AML-193 (cell line): ENCODE data around the gene TRAPPC5.

Experiments used
- DNase-seq, 2 experiments: peaks; one replicate each; lab custom pipeline; 2025; lab: John Stamatoyannopoulos, UW

The TRAPPC5 gene

DNA sequence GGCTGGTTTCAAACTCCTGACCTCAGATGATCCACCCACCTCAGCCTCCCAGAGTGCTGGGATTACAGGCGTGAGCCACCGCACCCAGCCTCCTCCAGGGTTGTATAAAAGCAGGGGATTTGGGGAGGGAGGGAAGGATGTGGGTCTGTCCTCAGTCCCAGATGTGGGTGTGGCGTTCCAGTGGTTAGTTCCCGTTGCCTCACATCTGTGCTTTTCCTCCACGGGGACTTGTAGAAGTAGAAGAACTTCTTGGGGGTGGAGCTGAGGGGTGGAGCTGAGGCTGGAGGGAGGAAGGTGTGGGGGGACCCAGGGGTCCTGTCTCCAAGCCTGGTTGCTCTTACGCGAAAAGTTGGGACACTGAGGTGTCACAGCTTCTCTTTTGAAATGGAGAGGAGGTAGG is 4.3 kb upstream of the TRAPPC5 start:
- peak; percentile 42 to 66 for DNase-seq

GRCh38 chr19:7676854-7677253 is 3.8 kb upstream of the TRAPPC5 start, which contains the start of gene MCEMP1:
TSS of gene MCEMP1 (plus strand) at chr19:7677090. CDS start at chr19:7677121, 31 bp downstream.
- DNase-seq, result peak; percentile 67 to 68

DNA sequence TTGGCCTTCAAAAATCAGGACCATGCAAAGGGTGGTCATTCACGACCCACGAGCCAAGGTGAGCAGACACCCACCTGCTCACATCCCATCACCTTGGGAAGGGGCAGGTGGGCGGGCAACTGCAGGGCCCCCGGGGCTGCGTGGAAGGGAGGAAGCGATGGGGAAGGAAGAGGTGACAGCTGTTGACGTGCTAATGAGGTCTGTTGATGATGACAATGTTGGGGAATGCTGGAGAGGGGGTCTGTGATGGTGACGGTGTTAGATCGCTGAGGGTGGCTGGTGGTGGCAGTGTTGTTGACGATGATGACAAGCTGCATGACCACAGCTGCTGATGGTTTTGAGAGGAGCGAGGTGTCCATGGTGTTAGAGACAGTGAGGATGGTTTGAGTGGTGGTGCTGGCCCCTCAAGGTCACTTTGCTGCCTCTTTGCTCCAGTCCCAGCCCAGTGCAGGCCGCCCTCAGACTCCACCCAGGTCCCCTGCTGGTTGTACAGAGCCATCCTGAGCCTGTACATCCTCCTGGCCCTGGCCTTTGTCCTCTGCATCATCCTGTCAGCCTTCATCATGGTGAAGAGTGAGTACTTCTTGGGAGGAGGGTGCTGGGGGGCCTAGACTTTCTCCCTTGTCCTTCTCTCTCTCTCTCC is 2.8 kb upstream of the TRAPPC5 start:
- no peak for DNase-seq

DNA sequence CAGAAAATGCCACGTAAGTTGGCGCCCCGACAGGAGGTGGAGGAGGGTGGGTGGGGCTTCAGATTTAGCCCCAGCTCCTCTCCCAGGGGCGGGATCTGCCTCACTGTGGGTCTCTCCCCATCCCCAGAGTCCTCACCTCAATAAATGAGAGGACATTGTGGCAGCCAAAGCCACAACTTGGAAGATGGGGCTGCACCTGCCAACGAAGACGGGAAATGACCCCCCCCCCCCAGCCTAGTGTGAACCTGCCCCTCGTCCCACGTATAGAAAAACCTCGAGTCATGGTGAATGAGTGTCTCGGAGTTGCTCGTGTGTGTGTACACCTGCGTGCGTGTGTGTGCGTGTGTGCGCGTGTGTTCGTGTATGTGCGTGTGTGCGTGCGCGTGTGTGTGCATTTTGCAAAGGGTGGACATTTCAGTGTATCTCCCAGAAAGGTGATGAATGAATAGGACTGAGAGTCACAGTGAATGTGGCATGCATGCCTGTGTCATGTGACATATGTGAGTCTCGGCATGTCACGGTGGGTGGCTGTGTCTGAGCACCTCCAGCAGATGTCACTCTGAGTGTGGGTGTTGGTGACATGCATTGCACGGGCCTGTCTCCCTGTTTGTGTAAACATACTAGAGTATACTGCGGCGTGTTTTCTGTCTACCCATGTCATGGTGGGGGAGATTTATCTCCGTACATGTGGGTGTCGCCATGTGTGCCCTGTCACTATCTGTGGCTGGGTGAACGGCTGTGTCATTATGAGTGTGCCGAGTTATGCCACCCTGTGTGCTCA is 1.5 kb upstream of the TRAPPC5 start:
- peak in 1 of 2 experiments; percentile 9 for DNase-seq

DNA sequence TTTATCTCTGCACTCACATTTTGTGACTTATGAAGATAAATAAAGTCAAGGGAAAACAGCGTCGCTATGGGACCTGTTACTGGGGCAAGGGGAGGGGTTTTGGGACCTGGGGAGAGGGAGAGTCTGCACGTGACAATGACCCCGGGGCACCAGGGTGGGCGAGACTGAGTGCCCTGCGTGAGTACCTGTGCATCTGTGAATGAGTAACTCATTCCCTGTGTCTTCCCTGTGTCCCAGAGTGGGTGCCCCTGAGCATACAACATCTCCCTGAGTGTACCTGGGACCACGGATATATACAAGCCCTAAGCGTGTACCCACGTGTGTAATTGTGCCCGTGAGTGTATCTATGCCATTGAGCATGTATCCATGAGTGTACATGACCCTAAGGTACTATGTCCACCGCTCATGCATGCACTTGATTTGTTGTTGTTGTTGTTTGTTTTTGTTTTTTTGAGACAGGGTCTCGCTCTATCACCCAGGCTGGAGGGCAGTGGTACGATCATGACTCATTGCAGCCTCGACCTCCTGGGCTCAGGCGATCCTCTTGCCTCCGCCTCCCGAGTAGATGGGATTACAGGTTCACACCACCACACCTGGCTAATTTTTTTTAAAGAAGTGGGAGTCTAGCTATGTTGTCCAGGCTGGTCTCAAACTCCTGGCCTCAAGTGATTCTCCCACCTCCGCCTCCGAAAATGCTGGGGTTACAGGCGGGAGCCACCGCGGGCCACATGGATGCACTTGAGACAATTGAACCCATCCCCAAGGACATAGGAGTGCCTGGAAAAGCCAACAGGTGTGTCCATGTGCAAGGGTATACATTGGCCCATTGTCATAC is 645 bp upstream of the TRAPPC5 start:
- DNase-seq, result no peak

DNA sequence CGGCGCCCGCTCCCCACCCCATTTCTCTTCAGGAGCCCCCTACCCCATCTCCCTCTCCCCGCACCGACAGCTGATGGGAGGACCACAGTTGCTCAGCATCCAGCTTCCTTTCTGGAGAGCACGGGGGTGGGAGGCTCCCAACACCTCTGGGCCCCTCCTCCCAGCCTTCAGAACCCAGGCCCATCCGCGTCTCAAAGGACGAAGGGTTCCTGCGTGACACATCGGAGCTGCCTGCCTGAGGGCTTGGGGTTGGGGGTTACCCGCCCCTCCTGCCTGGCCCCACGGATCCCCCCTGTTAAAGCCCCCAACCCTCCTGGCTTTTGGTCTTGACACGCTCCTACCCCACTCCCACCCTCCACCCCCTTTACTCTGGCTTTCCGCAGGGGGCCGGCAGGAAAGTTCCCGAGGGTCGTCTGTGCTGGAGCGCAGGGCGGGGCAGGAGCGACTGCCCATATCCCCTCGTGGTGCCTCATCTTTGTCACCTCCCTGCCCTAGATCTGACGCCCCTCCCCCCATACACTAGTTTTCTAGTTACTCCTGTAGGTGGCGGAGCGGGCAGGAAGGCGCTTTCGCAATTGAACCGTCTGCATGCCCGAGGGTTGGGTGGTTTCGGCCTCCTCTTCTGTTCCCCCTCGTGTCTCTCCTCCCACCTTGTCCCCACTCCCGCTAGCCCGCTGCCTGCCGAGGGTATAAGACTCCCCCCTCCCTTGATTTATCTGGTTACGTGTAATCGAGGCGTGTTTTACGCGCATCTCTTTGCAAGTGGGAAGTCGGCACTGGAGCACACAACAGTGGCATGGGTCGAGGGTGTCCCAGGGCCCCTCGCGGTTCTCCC is 924 bp downstream of the TRAPPC5 start:
- DNase-seq, result peak; percentile 95

GRCh38 chr19:7682175-7682855 is 1.7 kb downstream of the TRAPPC5 start:
- DNase-seq, result no peak

DNA sequence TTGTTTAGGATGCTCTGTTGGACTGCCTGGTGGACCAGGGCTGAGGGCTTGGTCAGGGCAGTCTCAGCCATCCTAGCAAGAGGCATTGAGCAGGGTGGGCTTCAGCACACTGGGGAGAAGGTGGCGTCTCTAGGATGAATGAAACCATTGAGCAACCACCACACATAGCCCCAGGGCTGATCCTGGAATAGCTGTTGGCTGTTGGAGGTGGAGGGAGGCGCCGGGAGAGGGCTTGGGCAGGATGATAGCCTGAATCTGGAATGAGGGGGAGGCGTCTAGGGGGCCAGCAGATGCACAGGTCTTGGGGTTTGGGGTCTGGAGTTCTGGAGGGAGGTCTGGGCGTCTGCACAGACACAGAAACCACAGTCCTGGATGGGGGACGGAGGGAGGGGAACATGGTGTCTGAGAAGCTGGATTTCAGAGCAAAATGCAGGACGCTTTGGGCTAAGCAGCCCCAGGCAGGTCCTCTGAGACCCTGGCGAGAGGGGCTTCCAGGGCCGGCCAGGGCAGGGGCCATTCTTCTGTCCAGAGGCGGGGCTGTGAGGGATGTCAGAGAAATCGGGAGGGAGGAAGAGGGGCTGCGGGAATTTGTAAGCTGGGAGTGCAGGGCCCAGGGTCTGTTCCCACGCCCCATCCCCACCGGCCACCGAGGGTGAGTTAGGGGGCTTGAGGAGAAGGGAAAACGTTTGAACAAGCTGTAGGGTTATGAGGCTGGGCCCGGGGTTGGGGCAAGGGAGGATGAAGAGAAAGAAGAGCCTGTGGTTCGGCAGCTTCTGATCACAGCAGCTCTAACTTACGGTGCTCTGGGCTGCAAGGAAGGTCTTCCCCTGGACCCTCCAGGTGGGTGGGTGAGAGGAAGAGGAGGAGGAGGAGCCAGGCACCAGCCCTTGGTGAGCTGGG is 5.2 kb downstream of the TRAPPC5 start:
- no peak for DNase-seq

DNA sequence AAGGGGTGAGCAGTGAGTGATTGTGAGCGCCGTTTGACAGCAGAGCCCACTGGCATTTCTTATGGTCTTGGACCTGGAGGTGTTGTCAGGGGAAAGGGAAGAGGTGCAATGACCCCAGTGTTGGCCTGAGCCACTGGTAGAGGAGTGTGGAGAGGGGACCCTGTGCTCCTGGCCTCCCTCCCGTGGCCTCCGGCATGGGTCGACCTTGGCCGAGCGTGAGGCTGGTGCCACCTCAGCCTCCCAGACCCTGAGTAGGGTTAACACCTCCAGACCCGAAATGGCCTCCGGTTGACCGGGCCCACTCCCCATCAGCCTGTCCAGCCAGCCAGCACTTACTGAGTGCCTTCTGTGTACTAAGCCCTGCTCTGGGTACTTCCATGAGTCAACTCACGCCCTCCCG is 6.5 kb downstream of the TRAPPC5 start:
- DNase-seq, result no peak

- DNase-seq, result no peak
Observed at GRCh38 chr19:7689165-7689564, 8.5 kb downstream of the TRAPPC5 start.

GRCh38 chr19:7690779-7691258 is 10.2 kb downstream of the TRAPPC5 start:
- no peak for DNase-seq

- DNase-seq, result no peak
Observed at GRCh38 chr19:7691497-7691896, 10.9 kb downstream of the TRAPPC5 start.

GRCh38 chr19:7692417-7693088 is 11.9 kb downstream of the TRAPPC5 start:
- no peak for DNase-seq

GRCh38 chr19:7694499-7694898 is 13.9 kb downstream of the TRAPPC5 start:
- DNase-seq, result no peak

DNA sequence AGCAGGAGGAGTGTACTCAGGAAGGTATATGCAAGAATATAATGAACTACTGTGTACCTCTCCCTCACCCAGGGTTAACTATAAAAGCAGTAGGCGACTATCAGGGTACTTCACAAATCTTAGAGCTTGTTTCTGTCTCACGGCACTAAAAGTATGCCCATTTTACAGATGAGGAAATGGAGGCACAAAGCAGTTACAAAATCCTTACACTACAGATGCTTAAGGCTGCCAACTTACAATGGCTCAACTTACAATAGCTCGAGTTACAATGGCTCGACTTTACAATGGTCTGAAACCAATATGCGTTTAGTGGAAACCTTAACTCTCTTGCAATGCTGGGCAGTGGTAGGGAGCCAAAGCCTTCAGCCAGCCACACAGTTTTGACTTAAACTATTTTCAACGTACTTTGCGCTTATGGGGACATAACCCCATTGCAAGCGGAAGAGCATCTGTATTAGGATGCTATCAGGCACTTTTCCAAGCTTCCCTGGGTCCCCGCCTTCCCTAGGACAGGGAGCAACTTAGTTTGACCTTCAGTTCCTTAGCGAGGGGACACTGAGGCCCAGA is 17.2 kb downstream of the TRAPPC5 start:
- DNase-seq, result no peak

DNA sequence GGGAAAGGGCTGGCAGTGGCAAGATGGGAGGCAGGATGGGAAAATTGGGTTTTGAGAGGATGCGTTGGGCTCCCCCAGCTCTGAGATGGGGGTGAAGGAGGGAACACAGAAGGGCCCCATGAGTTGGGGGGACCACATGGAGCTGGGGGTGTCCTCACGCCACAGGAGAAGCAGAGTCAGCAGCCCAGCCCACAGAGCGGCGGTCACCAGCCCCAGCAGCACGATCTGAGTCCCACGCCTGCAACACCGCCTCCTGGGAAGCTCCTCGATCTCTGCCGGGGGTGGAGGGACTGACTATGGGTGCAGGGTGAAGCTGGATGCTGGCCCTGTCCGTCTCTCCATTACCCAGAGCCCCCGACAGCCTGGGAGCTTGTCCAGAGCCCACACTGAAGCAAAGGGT is 17.9 kb downstream of the TRAPPC5 start:
- no peak for DNase-seq

DNA sequence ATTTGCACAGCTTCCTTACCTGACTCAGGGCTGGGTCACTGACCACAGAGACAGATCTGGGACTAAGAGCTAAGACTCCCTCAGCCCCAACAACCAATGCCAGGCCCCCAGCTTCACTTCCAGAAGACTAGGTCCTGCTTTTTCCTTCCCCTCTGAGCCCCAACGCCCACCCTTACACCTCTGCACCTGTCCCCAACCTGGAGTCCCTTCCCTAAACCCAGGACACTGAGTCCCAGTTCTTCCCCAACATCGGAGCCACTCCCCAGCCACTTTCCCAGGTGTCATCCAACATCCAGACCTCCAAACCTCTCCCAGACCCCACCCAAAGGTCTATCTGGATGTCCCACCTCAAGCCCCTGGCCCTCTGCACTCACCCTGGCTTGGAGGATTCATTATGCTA is 18.4 kb downstream of the TRAPPC5 start:
- DNase-seq, result no peak

DNA sequence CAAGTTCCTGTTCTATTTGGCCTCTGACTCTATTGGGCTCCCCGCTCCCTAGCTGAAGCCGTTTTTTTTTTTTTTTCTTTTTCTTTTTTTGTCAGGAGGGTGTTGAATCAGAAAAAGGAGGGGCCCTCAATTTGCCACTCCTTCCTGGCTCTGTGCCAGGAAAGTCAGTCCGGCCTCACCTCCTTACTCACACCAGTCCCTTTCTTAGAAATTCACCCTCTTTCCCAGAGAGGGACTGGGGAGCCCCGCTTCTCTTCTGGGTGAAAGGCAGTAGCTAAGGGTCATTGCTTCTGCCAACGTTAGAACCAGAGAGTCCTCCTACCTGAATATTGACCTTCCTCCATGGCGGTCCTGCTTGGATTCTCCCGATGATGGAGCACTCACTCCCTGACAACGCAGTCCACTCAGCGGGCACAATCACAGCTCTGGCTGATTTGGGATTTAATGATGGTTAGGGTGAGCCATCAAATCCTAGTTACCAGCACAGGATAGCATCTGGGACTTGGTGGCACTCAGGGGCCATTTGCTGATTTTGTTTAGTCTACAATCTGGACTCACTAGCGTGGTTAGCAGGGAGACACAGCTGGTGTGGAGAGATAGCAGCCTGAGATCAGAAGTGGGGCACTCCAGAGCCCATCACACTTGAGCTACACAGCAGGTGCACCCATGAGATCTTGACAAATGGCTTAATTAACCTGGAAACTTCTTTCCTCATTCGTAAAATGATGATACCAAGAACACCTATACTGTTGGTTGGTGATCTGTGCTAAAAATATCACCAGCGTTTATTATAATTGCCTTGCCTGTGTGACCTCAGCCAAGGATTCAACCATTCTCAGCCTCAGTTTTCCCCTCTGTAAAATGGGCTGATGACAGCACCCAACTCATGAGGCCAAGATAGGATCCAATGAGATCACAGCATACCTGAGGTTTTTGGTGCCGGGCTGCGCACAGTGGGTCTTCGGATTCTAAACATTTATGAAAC is 19.1 kb downstream of the TRAPPC5 start:
- DNase-seq, result no peak
